Medulla oblongata (tissue), 1 donor: Measurements from ENCODE around the gene MCF2.

Experiments
- DNase-seq: peaks from one replicate; pipeline ENCODE4 v3.0.0-alpha.2; 2015; ENCODE audit errors: extremely low spot score

Gene MCF2

DNA sequence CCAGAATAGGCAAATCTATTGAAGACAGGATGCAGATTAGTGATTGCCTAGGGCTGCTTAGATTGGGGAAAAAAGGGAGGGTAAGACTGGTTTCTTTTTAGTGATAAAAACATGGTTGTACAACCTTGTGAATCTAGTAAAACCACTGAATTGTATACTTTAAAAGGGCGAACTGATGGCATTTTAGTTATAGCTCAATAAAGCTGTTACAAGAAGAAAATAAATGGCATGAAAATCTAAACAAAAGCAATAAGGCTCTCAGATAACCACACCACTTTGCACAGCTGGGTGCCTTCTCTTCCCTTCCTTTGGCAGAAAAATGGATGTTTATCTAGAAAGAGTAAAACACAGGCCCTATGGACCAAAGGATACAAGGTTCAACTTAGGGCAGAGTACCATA lies 107.9 kb downstream of the MCF2 start:
- DNase-seq: no peak

DNA sequence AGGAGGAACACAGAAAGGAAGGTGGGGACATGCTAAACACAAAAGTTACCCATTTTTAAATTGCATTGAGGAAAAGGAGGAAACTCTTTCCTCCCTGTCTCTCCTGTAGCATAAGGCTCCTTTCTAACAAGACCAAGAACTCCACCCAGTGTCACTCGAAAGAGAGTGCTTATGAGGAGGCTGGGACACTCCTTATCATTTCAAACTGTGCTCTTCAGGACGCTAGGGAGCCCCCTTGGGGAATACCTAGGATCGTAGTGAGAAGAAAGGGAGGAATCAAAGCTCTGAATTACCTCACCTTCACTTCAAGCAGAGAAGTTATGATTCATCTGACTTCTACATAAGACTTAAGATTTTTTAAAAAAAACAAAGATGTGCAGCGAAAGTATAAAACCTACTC lies 111.9 kb downstream of the MCF2 start:
- no peak for DNase-seq

DNA sequence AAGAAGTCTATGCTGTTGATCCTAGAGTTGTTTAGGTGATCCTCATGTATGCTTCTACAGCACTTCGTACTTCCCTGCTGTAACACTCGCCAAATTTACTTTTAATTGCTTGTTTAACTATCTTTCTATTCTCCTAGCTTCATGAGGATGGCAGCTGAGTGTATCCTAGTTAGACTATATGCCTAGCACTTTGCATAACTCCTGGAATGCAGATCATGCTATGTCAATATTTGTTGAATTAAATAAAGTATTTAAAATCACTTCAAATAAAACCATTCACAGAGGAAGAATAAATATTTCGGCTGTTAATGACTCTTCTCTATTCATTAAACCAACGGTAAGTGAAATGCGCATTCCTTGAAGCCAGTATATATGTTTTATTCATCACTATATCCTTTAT lies 122.4 kb downstream of the MCF2 start:
- DNase-seq: no peak

DNA sequence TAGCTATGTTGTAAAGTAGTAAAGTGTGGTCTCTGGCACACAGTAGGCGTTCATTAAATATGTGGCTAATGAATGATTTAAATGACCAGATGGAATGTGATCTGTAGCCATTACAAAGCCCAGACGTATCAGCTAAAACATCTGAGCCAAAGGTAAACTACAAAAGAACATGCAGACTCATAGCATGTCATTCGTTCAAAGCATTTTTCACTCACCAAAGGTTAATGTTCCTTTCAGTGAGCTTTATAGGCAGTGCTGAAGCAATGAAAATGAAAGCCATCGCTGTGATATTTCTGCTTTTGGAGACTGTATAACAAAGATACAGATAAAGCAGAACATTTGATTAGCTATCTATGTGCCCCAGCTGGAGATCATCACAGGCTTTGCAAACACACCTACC lies 126.9 kb downstream of the MCF2 start:
- DNase-seq: no peak

DNA sequence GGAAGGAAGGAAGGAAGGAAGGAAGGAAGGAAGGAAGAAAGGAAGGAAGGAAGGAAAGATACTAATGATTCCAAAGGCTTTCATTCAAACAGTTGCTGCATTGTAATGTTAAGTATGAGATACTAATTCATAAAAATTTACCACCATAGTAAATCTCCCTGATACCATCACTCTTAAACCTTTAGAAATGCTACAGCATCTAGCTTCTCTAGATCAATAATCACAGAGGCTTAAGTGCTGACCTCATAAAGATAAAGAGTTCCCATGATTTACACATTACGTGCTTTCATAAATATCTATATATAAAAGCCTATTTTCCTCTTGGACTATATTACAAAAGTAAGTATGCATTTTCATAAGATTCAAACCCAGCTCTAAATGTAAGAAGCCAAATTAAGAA lies 141.0 kb downstream of the MCF2 start:
- no peak for DNase-seq

DNA sequence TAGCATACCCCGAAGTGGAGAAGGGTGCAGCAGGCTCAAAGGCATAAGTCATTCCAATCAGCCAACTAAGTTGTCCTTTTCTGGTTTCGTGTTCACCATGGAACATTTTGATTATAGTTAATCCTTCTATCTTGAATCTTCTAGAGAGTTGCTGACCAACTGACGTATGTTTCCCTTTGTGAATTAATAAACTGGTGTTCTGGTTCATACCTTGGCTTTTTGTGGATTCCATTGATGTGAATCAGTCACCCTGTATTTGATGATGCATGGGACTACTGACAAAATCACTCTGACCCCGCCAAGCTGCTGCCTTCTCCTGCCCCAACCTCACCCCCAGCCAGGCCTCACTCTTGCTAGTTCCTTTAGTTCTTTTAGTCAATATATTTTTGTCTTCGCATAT lies 144.7 kb downstream of the MCF2 start:
- no peak for DNase-seq

DNA sequence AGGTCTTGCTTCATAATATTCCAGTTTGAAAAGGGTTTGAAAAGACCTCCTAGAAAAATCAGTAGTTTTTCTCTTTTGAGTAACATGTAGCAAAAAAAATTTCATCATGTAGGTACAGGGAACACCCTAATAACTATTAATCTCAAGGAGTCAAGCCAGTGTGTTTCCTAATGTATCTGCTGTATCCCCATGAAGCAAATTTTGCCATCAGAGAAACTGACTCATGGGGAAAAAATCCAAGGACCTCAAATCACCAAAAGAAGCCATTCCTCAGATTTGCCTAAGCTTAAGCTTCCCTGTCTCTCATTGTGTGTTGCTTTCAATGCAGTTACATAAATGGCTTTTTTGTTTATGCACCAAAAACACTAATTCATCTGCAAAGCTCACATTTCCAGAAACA lies 147.7 kb downstream of the MCF2 start:
- DNase-seq: no peak

DNA sequence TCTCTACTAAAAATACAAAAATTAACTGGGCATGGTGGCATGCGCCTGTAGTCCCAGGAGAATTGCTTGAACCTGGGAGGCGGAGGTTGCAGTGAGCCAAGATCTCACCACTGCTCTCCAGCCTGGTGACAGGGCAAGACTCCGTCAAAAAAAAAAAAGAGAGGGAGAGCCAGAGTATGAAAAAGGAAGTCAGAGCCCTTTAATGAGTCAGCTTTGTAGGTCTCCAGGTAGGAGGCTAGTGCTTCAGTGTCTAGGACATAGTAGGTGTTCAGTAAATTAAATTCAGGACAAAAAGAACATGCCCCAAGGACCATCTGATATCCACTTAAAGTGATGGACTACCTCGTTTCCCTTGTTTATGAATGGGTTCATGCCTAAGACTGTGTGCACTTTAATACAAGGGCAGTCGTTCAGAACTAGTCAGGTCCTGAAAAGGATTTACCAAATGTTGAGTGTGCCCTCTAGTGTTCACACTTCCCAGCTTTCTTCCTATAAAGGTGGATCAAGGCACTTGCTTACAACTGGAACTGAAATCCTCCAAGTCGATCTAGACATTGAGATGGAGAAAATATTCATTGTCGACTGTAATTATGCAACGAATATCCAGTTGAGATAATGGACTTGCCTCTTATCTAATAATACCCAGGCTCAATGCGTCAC lies 148.5 kb downstream of the MCF2 start:
- DNase-seq: peak; percentile 57

DNA sequence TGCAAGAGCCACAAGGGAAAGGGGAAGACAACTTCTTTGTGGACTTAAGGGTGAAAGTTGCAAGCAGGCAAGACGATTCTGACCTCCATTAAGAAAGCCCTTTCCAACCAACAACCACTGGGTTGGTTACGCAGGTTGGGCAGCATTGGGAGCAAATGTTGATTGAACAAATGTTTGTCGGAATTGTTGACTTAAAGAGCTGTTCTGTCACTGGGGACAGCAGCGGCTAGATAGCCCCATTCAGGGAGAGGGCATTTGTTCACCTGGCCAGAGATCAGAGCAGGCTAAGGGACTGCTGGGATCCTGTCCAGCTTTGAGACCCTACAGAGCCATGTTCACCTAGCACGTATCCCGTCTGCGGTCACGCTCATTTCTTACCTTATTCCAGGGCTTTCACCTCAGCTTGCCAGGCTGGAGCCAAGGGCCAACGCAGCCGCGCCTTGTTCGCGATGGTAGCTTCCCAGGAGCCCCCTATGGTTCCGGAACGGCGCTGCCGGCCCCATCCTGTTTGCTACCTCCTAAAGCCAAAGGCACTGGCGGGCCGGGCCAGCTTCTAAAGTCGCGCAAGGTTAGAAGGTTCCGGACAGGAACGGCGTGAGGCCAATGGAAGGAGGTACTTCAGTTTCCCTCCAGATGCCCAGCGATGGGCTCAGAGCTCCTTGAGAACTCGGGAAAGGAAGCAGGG lies 152.8 kb downstream of the MCF2 start:
- no peak for DNase-seq

DNA sequence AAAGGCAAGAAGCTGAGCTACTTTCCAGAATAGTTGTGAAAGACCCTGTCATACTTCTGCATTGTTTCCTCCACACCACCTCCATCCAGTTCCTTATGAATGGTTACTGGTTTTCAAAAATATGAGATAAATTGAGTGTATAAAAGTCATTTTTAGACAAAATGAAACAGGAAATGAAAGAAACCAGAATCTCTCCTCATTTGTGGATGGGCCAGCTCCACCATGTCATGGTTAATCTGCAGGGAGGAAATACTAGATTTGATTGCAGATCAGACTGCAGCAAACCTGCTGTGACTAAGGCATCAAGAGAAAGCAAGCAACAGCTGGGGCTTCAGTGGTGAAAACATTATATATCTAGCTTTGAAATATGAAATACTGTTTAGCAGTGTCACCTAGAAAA lies 153.6 kb downstream of the MCF2 start:
- DNase-seq: no peak

DNA sequence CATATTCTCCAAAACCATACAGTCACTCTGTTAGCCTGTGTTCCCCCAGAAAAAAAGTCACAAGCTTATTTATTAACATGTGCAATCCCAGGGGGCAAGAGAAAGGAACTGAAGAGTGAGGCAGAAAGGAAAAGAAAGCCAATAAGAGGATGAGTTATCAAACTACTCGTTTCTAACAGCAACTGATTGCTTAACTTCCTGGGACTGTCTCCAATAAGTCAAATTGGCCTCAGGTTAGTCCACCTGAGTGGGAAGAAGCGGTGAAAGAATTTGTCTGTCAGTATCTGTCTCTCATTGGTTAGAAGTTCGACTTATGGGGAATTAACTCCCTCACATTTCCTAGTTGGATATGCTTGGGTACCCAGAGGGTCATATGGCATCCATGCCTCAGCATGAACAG lies 163.4 kb downstream of the MCF2 start:
- DNase-seq: no peak

DNA sequence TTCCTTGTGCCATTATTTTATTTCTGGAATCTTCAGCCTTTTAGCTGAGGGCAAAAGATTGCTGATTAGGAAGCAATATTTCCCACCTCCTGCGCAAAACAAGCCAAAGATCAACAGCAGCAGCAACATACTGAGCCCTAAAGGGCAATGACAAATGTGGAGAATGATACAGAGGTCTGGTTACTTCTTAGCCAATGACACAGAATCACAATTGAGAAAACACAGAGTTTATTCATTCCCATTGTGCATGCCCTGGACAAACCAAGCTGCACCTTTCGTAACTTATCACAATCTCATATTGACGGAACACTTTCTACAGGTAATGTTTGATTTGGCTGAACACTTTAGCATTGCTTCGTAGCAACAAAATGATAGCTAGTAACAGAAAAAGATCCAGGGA lies 164.0 kb downstream of the MCF2 start:
- no peak for DNase-seq

DNA sequence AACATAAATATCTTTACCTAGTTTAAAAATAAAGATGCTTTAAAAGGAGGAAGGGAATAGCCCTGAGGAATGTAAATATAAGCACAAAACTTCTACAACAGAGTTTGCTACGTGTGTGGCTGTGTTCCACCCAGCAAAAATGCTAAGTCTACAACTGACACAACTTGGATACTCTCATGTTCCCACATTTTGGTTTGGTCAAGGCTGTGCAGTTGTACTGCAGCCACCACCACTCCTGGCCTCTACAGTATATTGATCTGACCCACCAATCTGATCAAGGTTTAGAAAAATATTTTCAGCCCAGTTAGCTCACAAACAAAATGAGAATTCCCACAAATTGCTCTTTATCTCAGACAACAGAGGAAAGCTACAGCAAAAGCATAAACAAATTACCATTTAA lies 165.3 kb downstream of the MCF2 start:
- no peak for DNase-seq

DNA sequence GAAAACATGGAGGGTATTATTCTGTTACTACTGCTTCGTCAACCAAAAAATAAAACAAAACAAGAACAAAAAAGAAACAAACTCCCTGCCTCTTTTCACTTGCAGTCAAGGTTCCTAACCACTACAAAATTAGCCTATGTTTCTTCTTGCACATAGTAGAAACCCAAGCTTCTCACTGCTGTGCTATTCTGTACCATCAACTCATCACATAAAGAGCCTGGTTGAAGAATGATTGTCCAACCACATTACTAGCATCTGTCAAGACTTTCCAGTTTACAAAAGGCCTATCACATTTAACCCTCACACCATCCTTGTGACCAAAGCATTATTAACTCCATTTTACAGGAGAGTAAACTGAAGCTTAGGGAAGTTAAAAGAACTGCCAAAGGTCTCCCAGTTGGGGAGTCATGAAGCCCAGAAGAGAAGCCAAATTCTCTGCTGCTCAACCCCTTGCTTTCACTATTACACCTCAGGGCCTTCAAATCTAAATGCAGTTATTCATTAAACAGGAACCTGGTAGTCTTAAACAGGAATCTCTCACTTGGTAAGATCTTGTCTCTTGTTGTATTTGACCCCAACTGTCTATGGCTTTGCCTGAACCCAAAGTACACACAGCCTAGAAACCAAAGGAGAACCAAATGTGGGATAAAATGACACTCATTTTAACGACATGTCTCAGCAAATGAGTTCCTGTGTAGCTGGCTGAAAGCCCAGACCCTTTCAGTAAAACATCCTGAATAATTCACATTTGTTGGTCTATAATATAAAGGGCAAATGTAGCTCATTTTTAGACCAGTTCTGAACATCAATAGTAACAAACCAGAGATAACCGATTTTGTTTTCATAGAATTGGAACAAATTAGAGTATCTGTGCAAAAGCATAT lies 168.8 kb downstream of the MCF2 start:
- DNase-seq: no peak

DNA sequence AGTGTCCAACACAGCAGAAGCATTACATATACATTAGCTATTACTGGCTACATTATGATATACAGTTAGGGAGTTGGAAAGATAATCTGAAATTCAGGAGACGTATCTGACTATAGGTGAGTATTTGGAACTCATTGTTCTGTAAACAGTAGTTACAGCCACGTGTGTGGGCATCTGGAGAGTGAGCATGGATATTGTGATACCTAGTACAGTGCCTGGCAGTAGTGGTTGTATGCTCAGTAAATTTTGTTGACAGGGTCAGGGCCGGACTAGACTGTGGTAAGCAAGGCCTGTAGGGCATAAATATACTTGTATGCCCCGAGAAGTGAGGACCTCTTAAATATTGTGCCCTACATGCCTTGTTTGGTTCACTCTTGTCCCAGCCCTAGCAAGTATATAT lies 174.5 kb downstream of the MCF2 start:
- no peak for DNase-seq

DNA sequence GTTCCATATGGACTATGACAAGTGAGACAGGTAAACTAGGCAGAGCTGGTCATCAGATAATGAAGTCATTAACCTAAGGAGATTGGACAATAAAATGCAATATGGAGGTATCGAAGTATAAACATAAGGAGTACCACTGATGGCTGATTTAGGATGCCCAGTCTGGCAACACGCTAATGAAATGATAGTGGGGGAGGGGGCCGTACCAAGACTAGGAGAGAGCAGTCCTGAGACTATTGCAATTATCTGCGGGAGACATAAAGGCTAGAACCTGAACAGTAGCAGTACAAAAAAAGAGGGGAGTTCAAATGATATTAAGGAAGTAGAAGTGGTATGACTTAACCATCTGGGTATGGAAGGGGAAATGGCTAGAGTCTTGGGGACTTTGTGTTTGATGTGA lies 175.1 kb downstream of the MCF2 start:
- no peak for DNase-seq
